Neural cell (in vitro differentiated cells): Measurements from ENCODE around the gene SUPT20HL2.

ENCODE experiments used
- EP300 ChIP-seq: fragments of 450-650 bp; conservative IDR thresholded peaks from 2 replicates; pipeline ENCODE4 v1.6.1; 2014; ENCODE audit warnings: antibody characterized with exemption, mild to moderate bottlenecking, moderate library complexity; ENCODE audit not compliant: poor library complexity, severe bottlenecking
- EZH2 ChIP-seq: fragments of 200-600, 300-800 bp; shearing (Covaris generic), sonication (generic); IDR thresholded peaks from 2 replicates; pipeline ENCODE4 v1.6.1; 2014; ENCODE audit warnings: antibody characterized with exemption, low read length, borderline replicate concordance, mild to moderate bottlenecking; ENCODE audit not compliant: insufficient read depth, poor library complexity, severe bottlenecking
- MXI1 ChIP-seq: fragments of 450-650 bp; conservative IDR thresholded peaks from 2 replicates; pipeline ENCODE4 v1.6.1; 2014; ENCODE audit warnings: antibody characterized with exemption, mild to moderate bottlenecking; ENCODE audit not compliant: poor library complexity, severe bottlenecking
- POLR2AphosphoS5 ChIP-seq: IDR thresholded peaks from 2 replicates; pipeline ENCODE4 v1.6.1; 2012
- RAD21 ChIP-seq: fragments of 450-650 bp; conservative IDR thresholded peaks from 2 replicates; pipeline ENCODE4 v1.6.1; 2014; ENCODE audit warnings: antibody characterized with exemption, mild to moderate bottlenecking, moderate library complexity
- SMC3 ChIP-seq: fragments of 450-650 bp; conservative IDR thresholded peaks from 2 replicates; pipeline ENCODE4 v1.6.1; 2014; ENCODE audit warnings: antibody characterized with exemption, mild to moderate bottlenecking, moderate library complexity; ENCODE audit not compliant: poor library complexity
- TAF1 ChIP-seq: IDR thresholded peaks from 2 replicates; pipeline ENCODE4 v1.6.1; 2012; ENCODE audit warnings: low read depth
- TF ChIP-seq, protein P1 (sequence below): fragments of 450-650 bp; IDR thresholded peaks from 2 replicates; pipeline ENCODE4 v1.5.1; 2014; ENCODE audit warnings: antibody characterized with exemption, mild to moderate bottlenecking, moderate library complexity; ENCODE audit not compliant: poor library complexity, severe bottlenecking
- TF ChIP-seq, protein P2 (sequence below): IDR thresholded peaks from 2 replicates; pipeline ENCODE4 v1.6.1; 2012; ENCODE audit warnings: borderline replicate concordance

GRCh38 chrX:24339911-24340310 lies 26.0 kb upstream of the SUPT20HL2 start:
- TF ChIP-seq, protein P1, sequence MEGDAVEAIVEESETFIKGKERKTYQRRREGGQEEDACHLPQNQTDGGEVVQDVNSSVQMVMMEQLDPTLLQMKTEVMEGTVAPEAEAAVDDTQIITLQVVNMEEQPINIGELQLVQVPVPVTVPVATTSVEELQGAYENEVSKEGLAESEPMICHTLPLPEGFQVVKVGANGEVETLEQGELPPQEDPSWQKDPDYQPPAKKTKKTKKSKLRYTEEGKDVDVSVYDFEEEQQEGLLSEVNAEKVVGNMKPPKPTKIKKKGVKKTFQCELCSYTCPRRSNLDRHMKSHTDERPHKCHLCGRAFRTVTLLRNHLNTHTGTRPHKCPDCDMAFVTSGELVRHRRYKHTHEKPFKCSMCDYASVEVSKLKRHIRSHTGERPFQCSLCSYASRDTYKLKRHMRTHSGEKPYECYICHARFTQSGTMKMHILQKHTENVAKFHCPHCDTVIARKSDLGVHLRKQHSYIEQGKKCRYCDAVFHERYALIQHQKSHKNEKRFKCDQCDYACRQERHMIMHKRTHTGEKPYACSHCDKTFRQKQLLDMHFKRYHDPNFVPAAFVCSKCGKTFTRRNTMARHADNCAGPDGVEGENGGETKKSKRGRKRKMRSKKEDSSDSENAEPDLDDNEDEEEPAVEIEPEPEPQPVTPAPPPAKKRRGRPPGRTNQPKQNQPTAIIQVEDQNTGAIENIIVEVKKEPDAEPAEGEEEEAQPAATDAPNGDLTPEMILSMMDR: no peak
- TF ChIP-seq, protein P2, sequence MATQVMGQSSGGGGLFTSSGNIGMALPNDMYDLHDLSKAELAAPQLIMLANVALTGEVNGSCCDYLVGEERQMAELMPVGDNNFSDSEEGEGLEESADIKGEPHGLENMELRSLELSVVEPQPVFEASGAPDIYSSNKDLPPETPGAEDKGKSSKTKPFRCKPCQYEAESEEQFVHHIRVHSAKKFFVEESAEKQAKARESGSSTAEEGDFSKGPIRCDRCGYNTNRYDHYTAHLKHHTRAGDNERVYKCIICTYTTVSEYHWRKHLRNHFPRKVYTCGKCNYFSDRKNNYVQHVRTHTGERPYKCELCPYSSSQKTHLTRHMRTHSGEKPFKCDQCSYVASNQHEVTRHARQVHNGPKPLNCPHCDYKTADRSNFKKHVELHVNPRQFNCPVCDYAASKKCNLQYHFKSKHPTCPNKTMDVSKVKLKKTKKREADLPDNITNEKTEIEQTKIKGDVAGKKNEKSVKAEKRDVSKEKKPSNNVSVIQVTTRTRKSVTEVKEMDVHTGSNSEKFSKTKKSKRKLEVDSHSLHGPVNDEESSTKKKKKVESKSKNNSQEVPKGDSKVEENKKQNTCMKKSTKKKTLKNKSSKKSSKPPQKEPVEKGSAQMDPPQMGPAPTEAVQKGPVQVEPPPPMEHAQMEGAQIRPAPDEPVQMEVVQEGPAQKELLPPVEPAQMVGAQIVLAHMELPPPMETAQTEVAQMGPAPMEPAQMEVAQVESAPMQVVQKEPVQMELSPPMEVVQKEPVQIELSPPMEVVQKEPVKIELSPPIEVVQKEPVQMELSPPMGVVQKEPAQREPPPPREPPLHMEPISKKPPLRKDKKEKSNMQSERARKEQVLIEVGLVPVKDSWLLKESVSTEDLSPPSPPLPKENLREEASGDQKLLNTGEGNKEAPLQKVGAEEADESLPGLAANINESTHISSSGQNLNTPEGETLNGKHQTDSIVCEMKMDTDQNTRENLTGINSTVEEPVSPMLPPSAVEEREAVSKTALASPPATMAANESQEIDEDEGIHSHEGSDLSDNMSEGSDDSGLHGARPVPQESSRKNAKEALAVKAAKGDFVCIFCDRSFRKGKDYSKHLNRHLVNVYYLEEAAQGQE: no peak
- TF ChIP-seq POLR2AphosphoS5 (no peak), EP300 (no peak), RAD21 (no peak), EZH2 (no peak), TAF1 (no peak), SMC3 (no peak), MXI1 (no peak)
